ENCODE data around the gene EIF1AX. TPM values are rescaled to one million over a fixed set of nuclear protein-coding genes. Genes with fewer than 3 reads are reported as not detected.

Gene EIF1AX
- total and polyA plus RNA-seq, 9 of the 15 experiments (the other 6 are each of a cell fraction or from before 2014, with no cell fraction given): 54.2 to 178 (median 73.5) TPM

DNA sequence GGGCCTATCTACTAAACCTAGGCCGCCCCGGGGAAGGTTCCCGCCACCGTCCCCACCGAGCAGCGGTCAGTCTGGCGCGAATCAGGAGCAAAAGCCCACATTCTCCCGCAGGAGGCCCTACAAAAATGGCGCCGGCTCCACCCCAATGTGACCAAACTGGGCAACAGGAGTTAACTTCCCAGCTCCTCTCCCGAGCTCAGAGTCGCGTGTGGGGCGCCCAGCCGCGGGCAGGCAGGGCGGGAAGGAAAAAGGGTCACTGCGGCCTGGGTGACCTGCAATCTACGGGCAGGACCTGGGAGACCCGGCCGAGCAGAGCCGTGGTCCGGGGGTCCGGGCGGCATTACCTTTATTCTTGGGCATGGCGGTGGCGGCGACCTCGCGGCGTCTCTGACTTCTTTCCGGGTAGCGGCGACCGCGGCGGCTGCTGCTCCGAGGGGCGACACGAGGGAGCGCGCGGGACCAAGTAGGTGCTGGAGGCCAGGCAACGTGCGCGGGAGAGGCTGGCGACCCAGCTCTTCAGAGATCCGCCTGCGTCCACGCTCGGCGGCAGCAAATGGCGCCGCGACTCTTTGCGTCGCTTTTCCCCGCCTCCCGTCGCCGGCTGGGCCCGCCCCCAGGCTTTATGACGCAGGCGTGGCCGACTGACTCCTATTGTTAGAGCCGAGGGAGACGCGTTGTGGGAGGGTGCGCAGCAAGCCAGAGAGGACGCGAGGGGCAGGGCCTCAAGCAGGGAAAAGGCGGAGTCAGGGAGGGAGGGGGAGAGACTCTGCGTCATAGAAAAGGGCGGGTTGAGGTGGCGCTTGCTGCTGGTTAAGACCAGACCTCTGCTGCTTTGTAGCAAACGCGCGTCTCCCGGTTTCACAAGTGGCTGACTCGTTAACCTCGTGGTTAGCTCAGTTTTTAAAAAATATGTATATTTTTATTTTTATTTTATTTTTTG is at the start of gene EIF1AX (continued):
- TF ChIP-seq MYC (IDR thresholded peaks at IDR 0.05; ENCODE audit: low read depth, low read length) (peak; percentile 26; the same call in 1 of the 2 replicates), MYC (CRISPR knock-in tag; IDR thresholded peaks at IDR 0.05; ENCODE audit: borderline replicate concordance, low read depth) (peak; percentile 92; the same call in 1 of the 2 replicates), ZNF239 (CRISPR knock-in tag; IDR thresholded peaks at IDR 0.05) (no peak), GABPB2 (CRISPR knock-in tag; conservative IDR thresholded peaks at IDR 0.05) (no peak), MAFK (IDR thresholded peaks at IDR 0.05; ENCODE audit: low read length) (no peak), SIN3A (IDR thresholded peaks at IDR 0.05; ENCODE audit: borderline replicate concordance in 2 of 2, control insufficient read depth in 1 of 2, low read depth in 2 of 2, low read length in 2 of 2) (peak in 1 of 2 experiments; percentile 33; a peak in 1 of 4 replicates), MYNN (IDR thresholded peaks at IDR 0.05) (no peak), MYNN (CRISPR knock-in tag; IDR thresholded peaks at IDR 0.05) (no peak), HDAC2 (IDR thresholded peaks at IDR 0.05) (no peak), KDM1A (IDR thresholded peaks at IDR 0.05) (0 out of 4 replicates have a peak, but pooled peaks of 1 of the 2 experiments have one; percentile 28), TGIF2 (CRISPR knock-in tag; IDR thresholded peaks at IDR 0.05) (no peak), ZKSCAN8 (CRISPR knock-in tag; IDR thresholded peaks at IDR 0.05) (no peak), NCOA1 (IDR thresholded peaks at IDR 0.05; ENCODE audit: low read depth) (no peak), HLTF (IDR thresholded peaks at IDR 0.05) (no peak), WHSC1 (IDR thresholded peaks at IDR 0.05; ENCODE audit: low read length) (no peak)
- TF ChIP-seq, protein P1, sequence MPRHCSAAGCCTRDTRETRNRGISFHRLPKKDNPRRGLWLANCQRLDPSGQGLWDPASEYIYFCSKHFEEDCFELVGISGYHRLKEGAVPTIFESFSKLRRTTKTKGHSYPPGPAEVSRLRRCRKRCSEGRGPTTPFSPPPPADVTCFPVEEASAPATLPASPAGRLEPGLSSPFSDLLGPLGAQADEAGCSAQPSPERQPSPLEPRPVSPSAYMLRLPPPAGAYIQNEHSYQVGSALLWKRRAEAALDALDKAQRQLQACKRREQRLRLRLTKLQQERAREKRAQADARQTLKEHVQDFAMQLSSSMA (CRISPR knock-in tag; IDR thresholded peaks at IDR 0.05): no peak
- TF ChIP-seq, protein P2, sequence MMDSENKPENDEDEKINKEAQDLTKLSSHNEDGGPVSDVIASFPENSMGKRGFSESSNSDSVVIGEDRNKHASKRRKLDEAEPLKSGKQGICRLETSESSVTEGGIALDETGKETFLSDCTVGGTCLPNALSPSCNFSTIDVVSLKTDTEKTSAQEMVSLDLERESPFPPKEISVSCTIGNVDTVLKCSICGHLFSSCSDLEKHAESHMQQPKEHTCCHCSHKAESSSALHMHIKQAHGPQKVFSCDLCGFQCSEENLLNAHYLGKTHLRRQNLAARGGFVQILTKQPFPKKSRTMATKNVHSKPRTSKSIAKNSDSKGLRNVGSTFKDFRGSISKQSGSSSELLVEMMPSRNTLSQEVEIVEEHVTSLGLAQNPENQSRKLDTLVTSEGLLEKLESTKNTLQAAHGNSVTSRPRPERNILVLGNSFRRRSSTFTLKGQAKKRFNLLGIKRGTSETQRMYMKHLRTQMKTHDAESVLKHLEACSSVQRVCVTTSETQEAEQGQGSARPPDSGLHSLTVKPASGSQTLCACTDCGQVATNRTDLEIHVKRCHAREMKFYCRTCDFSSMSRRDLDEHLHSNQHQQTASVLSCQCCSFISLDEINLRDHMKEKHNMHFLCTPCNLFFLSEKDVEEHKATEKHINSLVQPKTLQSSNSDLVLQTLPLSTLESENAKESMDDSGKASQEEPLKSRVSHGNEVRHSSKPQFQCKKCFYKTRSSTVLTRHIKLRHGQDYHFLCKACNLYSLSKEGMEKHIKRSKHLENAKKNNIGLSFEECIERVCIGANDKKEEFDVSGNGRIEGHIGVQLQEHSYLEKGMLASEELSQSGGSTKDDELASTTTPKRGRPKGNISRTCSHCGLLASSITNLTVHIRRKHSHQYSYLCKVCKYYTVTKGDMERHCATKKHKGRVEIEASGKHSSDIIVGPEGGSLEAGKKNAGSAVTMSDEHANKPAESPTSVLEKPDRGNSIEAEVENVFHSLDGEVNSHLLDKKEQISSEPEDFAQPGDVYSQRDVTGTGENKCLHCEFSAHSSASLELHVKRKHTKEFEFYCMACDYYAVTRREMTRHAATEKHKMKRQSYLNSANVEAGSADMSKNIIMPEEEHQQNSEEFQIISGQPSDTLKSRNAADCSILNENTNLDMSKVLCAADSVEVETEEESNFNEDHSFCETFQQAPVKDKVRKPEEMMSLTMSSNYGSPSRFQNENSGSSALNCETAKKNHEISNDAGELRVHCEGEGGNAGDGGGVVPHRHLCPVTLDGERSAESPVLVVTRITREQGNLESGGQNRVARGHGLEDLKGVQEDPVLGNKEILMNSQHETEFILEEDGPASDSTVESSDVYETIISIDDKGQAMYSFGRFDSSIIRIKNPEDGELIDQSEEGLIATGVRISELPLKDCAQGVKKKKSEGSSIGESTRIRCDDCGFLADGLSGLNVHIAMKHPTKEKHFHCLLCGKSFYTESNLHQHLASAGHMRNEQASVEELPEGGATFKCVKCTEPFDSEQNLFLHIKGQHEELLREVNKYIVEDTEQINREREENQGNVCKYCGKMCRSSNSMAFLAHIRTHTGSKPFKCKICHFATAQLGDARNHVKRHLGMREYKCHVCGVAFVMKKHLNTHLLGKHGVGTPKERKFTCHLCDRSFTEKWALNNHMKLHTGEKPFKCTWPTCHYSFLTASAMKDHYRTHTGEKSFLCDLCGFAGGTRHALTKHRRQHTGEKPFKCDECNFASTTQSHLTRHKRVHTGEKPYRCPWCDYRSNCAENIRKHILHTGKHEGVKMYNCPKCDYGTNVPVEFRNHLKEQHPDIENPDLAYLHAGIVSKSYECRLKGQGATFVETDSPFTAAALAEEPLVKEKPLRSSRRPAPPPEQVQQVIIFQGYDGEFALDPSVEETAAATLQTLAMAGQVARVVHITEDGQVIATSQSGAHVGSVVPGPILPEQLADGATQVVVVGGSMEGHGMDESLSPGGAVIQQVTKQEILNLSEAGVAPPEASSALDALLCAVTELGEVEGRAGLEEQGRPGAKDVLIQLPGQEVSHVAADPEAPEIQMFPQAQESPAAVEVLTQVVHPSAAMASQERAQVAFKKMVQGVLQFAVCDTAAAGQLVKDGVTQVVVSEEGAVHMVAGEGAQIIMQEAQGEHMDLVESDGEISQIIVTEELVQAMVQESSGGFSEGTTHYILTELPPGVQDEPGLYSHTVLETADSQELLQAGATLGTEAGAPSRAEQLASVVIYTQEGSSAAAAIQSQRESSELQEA (IDR thresholded peaks at IDR 0.05; ENCODE audit: low read depth): no peak
- TF ChIP-seq, protein P3, sequence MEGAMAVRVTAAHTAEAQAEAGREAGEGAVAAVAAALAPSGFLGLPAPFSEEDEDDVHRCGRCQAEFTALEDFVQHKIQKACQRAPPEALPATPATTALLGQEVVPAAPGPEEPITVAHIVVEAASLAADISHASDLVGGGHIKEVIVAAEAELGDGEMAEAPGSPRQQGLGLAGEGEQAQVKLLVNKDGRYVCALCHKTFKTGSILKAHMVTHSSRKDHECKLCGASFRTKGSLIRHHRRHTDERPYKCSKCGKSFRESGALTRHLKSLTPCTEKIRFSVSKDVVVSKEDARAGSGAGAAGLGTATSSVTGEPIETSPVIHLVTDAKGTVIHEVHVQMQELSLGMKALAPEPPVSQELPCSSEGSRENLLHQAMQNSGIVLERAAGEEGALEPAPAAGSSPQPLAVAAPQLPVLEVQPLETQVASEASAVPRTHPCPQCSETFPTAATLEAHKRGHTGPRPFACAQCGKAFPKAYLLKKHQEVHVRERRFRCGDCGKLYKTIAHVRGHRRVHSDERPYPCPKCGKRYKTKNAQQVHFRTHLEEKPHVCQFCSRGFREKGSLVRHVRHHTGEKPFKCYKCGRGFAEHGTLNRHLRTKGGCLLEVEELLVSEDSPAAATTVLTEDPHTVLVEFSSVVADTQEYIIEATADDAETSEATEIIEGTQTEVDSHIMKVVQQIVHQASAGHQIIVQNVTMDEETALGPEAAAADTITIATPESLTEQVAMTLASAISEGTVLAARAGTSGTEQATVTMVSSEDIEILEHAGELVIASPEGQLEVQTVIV (CRISPR knock-in tag; IDR thresholded peaks at IDR 0.05; ENCODE audit: borderline replicate concordance): no peak
